Right ventricle myocardium inferior (tissue), 1 donor: Measurements from ENCODE around the gene MACO1. TPM values are rescaled to one million over a fixed set of nuclear protein-coding genes. Genes with fewer than 3 reads are reported as not detected.
A peak's percentile ranks its signal among the peaks of the same experiment; 100 is the strongest.

Experiments used
- ATAC-seq: fragments of 200-7000 bp; cut with Tn5 transposase; one replicate; pipeline ENCODE4 v1.9.1; 2020; ENCODE audit warnings: mild to moderate bottlenecking, moderate library complexity
- DNase-seq: peaks from one replicate; pipeline ENCODE4 v3.0.0; 2021; ENCODE audit errors: missing footprints
- intact Hi-C: fragments of 100-400 bp; cut with DNase I; formaldehyde crosslinking; loops from one replicate; pipeline ENCODE4 v1.11.0; 2022
- total RNA-seq: library from RNA; stranded (reverse); fragmentation: NEBNext Ultra II Directional; extraction: Animal tissue kit (Norgen Biotek cat#: 25700); gene quantifications from one replicate; pipeline ENCODE4 v1.2.1, GENCODE V29; 2021
- donor health status: DM: no; HTN: yes; CAD: no; lungs with severe emphysema.

Gene MACO1
- total RNA-seq, 1 donor from 2014 or later: 13.7 TPM

- intact Hi-C loops: no loop called here
- no peak for DNase-seq
- ATAC-seq: no peak
Measured at GRCh38 chr1:25477448-25478034, 46.8 kb downstream of the MACO1 start.

- intact Hi-C loops: no loop called here
- DNase-seq: no peak
Measured at GRCh38 chr1:25478633-25479032, 47.9 kb downstream of the MACO1 start.

GRCh38 chr1:25481625-25482024 lies 50.9 kb downstream of the MACO1 start:
- intact Hi-C loops: loop anchor here (10.0 kb wide), 1 partner anchor 57 kb away; the partner anchor contains the start of gene RHCE
- peak; percentile 27 for ATAC-seq
- no peak for DNase-seq

More at GRCh38 chr1:25478633-25479032, 47.9 kb downstream of the MACO1 start:
- no peak for ATAC-seq

DNA sequence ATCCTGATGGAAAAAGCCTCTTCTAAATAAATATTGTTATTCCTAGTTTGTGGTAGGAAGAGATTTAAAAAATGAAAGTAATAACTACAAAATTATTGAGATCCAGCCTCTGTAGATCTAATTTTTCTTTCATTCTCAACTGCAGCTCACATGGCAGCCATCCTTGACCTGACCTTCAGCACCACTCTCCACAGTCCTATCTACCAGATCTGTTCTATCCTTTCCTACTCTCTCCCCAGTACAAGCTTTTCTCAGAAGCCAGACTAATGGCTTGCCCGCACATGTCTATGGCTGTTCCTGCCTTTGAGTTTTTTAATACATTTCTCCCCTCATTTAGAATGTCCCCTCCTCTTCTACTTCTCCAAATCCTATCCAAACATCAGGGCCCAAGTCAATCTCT lies 51.5 kb downstream of the MACO1 start:
- DNase-seq (no peak), ATAC-seq (no peak)
- intact Hi-C loops: loop anchor here (10.0 kb wide), 1 partner anchor 57 kb away; the partner anchor contains the start of gene RHCE

GRCh38 chr1:25484096-25484495 lies 53.4 kb downstream of the MACO1 start:
- intact Hi-C loops: loop anchor here (10.0 kb wide), 1 partner anchor 59 kb away; the partner anchor contains the start of gene RHCE
- peak; percentile 73 for DNase-seq
- ATAC-seq: peak; percentile 82

DNA sequence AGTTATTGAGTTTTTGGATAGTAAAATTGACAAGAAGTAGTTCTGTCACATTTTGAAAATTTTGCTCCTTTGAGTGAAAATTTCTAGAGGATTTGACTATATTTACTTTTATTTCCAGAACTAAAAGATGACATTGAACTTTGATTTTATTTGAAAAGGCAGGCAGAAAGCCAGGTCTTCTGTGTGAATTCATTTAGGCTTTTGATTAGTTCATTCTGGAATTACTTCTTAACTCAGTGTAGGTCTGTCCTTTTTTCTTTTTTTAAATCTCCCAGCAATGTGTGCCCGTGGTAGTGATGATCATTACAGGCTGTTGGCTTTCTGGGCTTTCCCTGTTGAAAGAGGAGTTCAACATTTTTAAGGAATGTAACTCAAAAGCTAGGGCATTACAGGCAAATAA lies 53.8 kb downstream of the MACO1 start:
- ATAC-seq (no peak), DNase-seq (no peak)
- intact Hi-C loops: loop anchor here (10.0 kb wide), 1 partner anchor 60 kb away; the partner anchor contains the start of gene RHCE

DNA sequence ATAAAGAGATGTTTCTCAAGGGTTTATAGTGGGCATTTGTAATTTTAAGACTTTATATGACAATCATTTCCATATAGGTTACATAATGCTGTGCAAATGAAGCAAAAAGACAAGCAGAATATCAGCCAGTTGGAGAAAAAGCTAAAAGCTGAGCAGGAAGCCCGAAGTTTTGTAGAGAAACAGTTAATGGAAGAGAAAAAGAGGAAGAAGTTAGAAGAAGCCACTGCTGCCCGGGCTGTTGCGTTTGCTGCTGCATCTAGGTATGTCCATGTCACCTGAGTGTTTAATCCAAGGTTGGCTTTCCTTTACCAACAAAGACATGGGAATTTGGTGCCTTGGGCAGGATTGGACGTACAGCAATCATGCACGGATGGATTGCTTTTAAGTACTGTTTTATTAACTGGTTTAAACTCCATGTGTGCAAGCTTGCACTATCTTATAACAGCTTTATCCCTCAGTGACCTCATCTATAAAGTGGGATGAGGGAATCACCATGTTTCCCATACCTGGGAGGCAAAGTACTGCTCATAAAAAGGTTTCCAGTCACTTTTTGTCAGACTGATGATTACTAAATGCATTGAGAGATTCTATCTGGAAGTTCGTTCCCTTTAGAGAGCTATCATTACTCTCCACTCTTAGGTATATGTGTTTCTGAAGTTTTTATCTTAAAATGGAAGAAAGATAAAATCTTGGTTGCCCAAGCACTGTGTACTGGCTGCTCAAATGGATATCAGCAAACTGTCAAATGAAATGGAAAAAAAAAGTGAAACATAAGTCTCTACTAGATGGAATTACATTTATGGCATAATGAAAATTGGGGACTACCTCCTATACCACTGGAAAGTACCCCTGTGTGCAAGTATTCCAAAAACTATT lies 55.1 kb downstream of the MACO1 start:
- ATAC-seq (no peak), DNase-seq (no peak)
- intact Hi-C loops: loop anchor here (10.0 kb wide), 1 partner anchor 61 kb away; the partner anchor contains the start of gene RHCE

DNA sequence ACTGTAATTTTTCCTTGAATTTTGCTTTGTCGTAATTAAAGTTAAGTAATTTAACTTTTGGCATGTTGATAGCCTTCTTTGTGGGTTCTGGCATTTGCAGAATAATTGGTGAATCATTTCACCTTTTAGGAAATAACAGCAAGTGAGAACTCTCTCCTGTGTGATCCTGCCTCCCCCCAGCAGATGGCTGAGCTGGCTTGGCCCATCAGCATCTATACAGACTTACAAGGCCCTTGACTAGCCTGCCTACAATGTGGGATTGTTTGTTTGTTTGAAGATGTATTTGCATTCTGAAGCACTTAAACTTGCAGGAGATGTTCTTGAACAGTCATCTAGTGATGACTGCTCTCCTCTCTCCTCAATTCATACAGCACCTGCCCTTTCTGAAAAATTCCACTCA lies 55.9 kb downstream of the MACO1 start:
- intact Hi-C loops: loop anchor here (10.0 kb wide), 1 partner anchor 62 kb away; the partner anchor contains the start of gene RHCE
- DNase-seq (no peak), ATAC-seq (no peak)

GRCh38 chr1:25487628-25488027 lies 56.9 kb downstream of the MACO1 start:
- ATAC-seq (no peak), DNase-seq (no peak)
- intact Hi-C loops: loop anchor here (10.0 kb wide), 1 partner anchor 63 kb away; the partner anchor contains the start of gene RHCE

- intact Hi-C loops: no loop called here
- ATAC-seq: no peak
Measured at GRCh38 chr1:25492323-25492722, 61.6 kb downstream of the MACO1 start.

GRCh38 chr1:25494952-25495351 lies 64.3 kb downstream of the MACO1 start:
- ATAC-seq (no peak), DNase-seq (no peak)
- intact Hi-C loops: no loop called here

More at GRCh38 chr1:25492323-25492722, 61.6 kb downstream of the MACO1 start:
- DNase-seq: no peak

DNA sequence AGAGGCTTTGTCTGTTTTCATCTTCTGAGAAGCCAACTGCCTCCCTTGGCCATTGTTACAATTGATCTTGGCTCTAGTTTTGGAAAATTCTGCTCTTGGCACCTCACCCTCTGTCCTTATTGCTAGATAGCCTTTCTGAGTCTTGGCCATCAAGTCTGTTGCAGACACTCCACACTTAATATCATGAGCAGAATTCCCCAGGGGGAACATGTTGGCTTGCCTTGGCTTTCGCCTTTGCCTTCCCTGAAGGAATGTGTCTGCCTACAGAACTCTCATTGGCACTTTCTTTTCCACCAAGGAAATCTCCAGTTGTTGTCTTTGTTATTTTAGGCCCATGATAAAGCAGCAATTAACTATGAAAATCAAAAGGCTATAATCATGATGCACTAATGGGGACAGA lies 70.0 kb downstream of the MACO1 start:
- ATAC-seq (no peak), DNase-seq (no peak)
- intact Hi-C loops: loop anchor here (5.0 kb wide), 1 partner anchor 312 kb away; no protein-coding TSS in a partner anchor

DNA sequence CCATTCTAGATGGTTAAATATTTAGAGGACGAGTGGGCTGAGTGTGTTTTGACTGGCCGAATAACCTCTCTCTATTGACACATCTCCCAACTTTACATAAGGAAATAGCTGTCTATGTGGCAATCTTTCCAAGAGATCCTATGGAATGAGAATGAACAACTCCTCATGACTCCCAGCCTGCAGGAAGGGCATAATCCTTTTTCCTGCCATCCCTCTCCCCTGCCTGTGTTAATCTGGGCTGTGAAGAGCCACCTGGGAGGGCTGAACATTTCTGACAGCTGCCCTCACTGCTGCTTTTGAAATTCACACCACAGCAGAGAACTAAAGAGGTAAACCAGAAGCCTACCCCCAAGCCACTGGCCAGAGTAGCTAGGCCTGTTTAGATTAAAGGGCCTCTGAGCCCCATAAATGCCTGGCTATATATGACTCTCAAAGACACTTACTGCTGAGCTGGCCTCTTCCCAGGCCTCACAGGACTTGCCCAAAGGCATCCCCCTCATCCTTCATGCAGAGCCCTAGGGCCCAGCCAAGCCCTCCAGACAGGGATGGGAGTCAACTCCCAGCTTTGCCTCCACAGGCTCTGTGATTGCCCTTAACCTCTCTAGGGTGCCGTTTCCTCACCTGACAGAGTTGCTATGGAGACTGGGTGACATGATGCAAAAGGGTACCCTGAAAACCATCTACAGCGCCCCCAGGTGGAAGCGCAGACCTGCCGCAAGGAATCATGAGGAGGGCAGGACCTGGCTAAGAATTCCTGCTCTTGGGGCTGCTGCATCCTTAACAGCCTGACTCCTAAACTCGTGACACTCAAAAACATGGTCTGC lies 70.8 kb downstream of the MACO1 start:
- ATAC-seq: no peak
- DNase-seq: no peak
- intact Hi-C loops: loop anchor here (5.0 kb wide), 1 partner anchor 311 kb away; no protein-coding TSS in a partner anchor

GRCh38 chr1:25502957-25503356 lies 72.3 kb downstream of the MACO1 start:
- DNase-seq (no peak), ATAC-seq (no peak)
- intact Hi-C loops: loop anchor here (5.0 kb wide), 1 partner anchor 309 kb away; no protein-coding TSS in a partner anchor

DNA sequence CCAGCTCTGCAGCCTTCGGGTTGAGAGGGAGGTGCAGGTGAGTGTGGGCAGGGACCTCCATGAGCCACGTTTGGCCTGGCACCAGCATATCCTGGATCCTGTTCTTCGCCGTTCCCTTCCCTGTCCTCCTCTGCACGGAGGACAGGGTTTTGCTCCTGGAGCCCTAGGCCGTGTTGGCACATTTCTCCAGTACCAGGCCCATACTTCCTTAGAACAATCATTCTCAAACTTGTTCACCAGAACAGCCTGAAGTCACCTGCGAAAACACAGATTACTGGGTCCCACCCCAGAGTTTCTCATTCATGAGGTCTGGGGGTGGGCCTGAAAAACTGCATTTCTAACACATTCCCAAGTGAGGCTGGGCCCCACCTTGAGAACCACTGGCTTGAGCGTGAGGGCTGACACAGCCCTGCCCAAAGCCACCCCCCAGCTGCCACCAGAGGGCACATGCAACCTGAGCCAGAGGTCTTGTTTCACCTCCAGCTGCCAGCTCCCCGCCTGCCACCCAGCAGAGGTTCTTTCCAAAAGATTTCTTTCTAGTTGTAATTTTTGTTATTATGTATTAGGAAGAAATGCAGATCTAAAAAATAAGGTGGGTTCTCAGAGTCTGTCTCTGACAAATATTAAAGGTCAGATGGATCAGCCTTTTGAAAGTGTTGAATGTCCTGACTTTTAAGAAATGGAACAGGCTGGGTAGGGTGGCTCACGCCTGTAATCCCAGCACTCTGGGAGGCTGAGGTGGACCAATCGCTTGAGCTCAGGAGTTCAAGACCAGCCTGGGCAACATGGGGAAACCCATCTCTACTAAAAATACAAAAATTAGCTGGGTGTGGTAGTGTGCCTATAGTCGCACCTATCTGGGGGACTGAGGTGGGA lies 73.1 kb downstream of the MACO1 start:
- peak; percentile 66 for ATAC-seq
- no peak for DNase-seq
- intact Hi-C loops: loop anchor here (5.0 kb wide), 1 partner anchor 309 kb away; no protein-coding TSS in a partner anchor

- ATAC-seq (no peak), DNase-seq (no peak)
- intact Hi-C loops: loop anchor here (5.0 kb wide), 1 partner anchor 307 kb away; no protein-coding TSS in a partner anchor
Measured at GRCh38 chr1:25504706-25505595, 74.3 kb downstream of the MACO1 start.
